Measurements from ENCODE around the gene BRD7.

BRD7 gene

GRCh38 chr16:50389900-50390299 lies 21.1 kb upstream of the BRD7 start:
- DNase-seq = no peak

- no peak for DNase-seq
Measured at GRCh38 chr16:50388496-50388895, 19.7 kb upstream of the BRD7 start.

GRCh38 chr16:50386774-50387173 lies 18.0 kb upstream of the BRD7 start:
- peak in 16 of 51 donors; percentile 3 to 38 (median 20) for DNase-seq

DNA sequence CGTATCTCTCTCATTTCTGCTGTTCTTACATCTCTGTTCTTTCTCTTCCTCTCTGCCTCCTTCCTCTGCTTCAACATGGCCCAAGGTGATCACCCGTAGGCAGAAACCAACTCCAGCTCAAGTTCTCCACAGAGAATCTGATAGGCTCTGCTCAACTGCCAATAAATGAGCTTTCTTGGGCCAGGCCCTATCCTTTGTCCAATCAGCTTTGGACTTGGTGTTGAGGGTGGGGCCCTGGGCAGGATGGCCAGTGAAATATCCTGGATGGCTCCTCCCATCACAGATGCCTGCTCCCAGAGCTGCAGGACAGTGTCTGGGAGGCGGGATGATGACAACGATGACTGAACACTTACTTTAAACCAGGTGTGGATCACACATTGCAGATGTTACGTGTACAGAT lies 17.4 kb upstream of the BRD7 start:
- DNase-seq = no peak

DNA sequence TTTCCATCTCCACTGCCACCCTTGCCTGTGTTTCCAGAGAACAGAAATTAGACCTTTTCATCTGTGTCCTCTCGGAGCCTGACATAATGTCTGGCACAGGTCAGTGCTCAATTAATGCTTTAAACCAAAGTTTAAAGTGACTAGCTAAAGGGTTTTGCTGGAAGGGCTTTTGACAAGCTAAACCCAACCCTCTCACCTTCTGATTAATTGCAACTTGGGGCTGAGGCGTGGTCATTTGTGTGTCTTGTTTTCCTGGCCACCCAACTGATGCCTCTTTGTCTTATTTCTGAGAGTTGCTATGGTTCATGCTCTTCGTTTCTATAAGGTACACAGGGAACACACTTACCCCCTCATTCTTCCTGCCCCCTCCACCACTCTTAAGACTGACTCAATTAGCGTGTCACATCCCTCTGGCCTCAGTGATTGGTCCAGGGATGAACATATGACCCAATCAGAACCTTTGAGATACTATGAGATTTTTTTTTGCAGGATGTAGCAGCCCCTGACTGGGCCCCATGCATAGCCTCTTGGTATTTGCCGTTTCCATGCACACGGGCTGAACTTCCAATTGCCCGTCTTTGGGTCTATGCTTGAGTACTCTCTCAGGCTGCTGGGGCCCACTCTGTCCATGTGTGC lies 15.8 kb upstream of the BRD7 start:
- no peak for DNase-seq

DNA sequence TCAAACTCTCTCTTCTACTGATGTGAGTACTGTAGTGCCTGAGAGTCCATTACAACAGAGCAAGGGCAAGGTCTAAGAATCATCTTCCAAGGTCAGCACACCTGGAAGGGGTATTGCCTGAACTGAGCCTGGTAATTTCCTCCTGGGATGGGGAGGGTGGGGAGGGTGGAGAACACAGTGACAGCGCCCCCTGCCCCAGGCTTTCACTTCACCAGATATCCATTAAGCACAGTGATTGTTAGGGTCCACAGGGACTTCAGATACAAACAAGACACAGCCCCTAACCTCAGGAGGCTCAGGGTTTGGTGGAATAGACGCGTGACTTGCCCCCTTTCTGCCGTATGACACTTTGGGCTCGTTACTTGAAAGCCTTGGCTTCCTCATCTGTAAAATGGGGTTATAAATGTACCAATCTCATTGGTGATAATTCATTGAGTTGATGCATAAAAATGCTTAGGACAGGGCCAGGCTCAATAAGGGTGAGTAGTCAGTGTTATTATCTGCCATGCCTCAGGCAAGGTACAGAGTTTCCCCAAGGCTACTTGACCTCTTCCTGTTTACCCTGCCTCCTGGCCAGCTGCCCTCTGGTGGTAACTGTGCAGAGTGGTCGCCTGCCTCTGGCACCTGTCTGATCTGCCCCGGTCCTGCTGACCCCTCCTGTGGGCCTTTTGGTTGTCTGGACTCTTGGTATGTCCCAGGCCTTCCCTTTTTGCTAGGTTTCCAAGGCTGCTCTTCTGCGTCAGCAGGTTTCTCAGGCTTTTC lies 13.1 kb upstream of the BRD7 start:
- no peak for DNase-seq

- no peak for DNase-seq
Measured at GRCh38 chr16:50378417-50378816, 9.6 kb upstream of the BRD7 start.

DNA sequence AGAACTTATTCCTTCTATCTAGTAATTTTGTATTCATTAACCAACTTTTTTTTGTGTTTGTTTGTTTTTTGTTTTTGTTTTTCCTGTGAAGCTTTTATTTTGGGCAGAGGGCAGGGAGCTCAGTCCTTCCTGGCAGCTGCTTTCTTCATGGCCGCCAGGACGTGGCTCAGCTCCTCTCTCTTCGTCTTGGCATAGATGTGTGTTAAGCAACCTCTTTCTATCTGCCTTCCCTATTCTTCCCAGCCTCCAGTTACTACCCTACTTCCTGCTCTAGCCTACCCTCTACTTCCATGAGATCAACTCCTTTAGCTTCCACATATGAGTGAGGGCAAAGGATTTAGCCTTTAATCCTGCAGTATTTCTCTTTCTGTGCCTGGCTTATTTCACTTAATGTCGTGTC lies 8.2 kb upstream of the BRD7 start:
- no peak for DNase-seq

- DNase-seq = no peak
Measured at GRCh38 chr16:50373780-50374179, 5.0 kb upstream of the BRD7 start.

- no peak for DNase-seq
Measured at GRCh38 chr16:50373345-50373701, 4.5 kb upstream of the BRD7 start.

- DNase-seq = peak in 17 of 51 donors; percentile 8 to 35 (median 23)
Measured at GRCh38 chr16:50372611-50373344, 4.0 kb upstream of the BRD7 start.

- DNase-seq = peak in 40 of 51 donors; percentile 6 to 76 (median 36)
Measured at GRCh38 chr16:50371936-50372595, 3.3 kb upstream of the BRD7 start.

GRCh38 chr16:50371036-50371716 lies 2.4 kb upstream of the BRD7 start:
- DNase-seq = no peak

DNA sequence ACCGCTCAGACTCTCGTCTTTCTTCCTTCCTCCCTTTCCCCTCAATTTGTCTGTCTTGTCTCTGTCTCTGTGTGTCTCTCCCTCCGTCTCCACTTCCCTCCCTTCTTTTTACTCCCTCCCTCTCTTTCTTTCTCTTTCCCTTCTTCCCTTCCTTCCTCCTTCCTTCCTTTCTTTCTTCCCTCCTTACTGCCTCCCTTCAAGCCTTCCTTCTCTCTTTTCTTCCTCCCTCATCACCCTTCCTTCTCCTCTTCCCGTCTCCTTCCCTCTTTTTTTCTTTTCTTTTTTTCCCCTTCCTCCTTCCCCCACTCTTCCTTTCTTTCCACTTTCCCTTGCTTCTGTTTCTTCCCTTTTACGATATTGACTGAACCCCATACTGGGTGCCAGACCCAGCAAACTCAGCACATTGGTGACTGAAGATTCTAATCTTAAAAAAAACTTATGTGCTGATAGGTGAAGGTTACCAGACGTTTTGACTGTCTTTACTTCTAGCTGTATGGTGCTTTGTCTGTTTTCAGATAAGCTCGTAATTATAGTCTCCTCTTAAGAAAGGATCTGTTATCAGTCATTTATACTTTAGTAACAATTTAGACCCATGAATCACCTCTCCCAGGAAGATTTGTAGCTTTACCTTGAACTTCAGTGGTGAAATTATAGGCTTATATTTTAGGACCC lies 481 bp upstream of the BRD7 start:
- no peak for DNase-seq

- DNase-seq = no peak
Measured at GRCh38 chr16:50367777-50368409, 895 bp downstream of the BRD7 start.

DNA sequence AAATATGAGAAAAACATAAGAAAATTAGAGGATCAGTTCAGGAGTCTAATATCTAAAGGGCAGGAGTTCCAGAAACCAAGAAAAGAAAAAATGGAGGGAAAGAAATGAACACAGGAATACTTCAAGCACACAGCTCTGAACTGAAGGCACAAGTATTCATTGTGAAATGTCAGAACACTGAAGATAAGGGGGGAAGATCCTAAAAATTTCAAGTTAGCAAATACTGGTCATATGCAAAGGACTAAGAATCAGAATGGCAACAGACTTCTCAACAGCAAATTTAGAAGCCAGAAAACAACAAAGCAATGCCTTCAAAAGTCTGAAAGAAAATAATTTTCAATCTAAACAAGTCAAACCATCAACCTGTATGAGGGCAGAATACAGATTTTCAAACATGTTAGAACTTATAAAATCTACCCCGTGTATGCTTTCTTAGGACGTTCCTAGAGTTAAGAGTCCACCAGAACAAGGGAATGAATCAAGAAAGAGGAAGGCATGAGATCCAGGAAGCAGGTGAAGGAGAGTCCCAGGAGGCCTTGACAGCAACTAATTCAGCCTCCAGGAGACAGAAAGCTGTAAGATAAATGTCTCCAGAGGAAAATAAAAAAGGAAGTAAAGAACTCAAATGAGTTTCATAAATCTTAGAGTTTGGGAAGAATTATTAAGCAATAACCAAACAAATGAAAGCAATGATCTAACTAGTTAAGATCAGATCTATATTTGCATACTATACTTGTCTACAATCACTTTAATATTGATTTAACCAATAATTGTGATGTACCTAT lies 2.8 kb downstream of the BRD7 start:
- no peak for DNase-seq

DNA sequence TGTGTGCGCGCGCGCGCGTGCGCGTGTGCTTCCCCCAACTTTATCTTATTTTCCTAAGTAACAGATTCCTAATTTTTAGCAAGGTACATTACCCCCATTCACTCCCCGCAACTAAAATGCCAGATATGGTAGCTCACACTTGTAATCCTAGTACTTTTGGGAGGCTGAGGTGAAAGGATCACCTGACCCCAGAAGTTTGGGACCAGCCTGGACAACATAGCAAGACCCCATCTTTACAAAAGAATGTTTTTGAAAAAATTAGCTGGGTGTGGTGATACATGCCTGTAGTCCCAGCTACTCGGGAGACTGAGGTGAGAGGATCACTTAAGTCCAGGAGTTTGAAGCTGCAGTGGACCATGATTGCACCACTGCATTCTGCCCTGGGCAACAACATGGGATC lies 5.1 kb downstream of the BRD7 start:
- no peak for DNase-seq

- DNase-seq = no peak
Measured at GRCh38 chr16:50360779-50361178, 8.0 kb downstream of the BRD7 start.

- DNase-seq = no peak
Measured at GRCh38 chr16:50360033-50360778, 8.6 kb downstream of the BRD7 start.

All from hypothalamus (tissue), 51 donors.